SU-DHL-6 (cell line): ENCODE measurements around the gene MRPL57.

Experiments
- CTCF ChIP-seq: fragments of 200-600 bp; sonication (generic); IDR thresholded peaks from one replicate; pipeline ENCODE4 v1.5.1; 2017; ENCODE audit warnings: antibody characterized with exemption, mild to moderate bottlenecking, low read length, moderate library complexity; ENCODE audit not compliant: insufficient read depth, poor library complexity, severe bottlenecking
- EZH2phosphoT487 ChIP-seq: fragments of 200-600 bp; sonication (generic), shearing (Covaris generic); conservative IDR thresholded peaks from 2 replicates; pipeline ENCODE4 v1.6.1; 2018; ENCODE audit warnings: mild to moderate bottlenecking, antibody characterized with exemption, low read length, moderate library complexity, mixed read lengths

- TF ChIP-seq CTCF (no peak), EZH2phosphoT487 (no peak)
These were observed 26.9 kb upstream of the MRPL57 start for GRCh38 chr13:21149568-21149967.
